Esophagus muscularis mucosa (tissue), 4 donors: ENCODE measurements around the gene PRELID1. TPM values are rescaled to one million over a fixed set of nuclear protein-coding genes. Genes with fewer than 3 reads are reported as not detected.
A peak's percentile ranks its signal among the peaks of the same experiment; 100 is the strongest.

Experiments
- DNase-seq: peaks from one replicate; pipeline ENCODE4 v3.0.0-alpha.2; 2017; ENCODE audit errors: extremely low spot score
- H3K27ac ChIP-seq, 4 donors: fragments of 200-600 bp; sonication (generic); replicated peaks in 1 of 4; 1 replicate in 3 of 4; 2 replicates in 1 of 4; pipeline ENCODE4 v1.5.1; 2016 to 2019; ENCODE audit warnings: mild to moderate bottlenecking in 1 of 4
- H3K27me3 ChIP-seq, 4 donors: fragments of 200-600 bp; sonication (generic); one replicate each; pipeline versions ENCODE4 v1.5.1 to v1.6.0; 2016 to 2019
- H3K36me3 ChIP-seq, 4 donors: fragments of 200-600 bp; sonication (generic); one replicate each; pipeline ENCODE4 v1.5.1; 2016 to 2019
- H3K4me1 ChIP-seq, 4 donors: fragments of 200-600 bp; sonication (generic); one replicate each; pipeline ENCODE4 v1.5.1; 2016 to 2019
- H3K4me3 ChIP-seq, 4 donors: fragments of 200-600 bp; sonication (generic); 1 replicate in 2 of 4; 2 replicates in 2 of 4; pipeline ENCODE4 v1.5.1; 2016 to 2019; ENCODE audit warnings: mild to moderate bottlenecking in 4 of 4, moderate library complexity in 1 of 4
- H3K9me3 ChIP-seq, 4 donors: fragments of 200-600 bp; sonication (generic); 1 replicate in 3 of 4; 2 replicates in 1 of 4; pipeline ENCODE4 v1.5.1; 2016 to 2019
- CTCF ChIP-seq, 3 experiments: fragments of 200-600 bp in 2 of 3; fragments of 450-650 bp in 1 of 3; sonication (generic) in 2 of 3; IDR thresholded peaks; one replicate each; pipeline ENCODE4 v1.5.1; 2017 to 2019; ENCODE audit warnings: antibody characterized with exemption in 3 of 3, mild to moderate bottlenecking in 2 of 3, moderate library complexity in 1 of 3
- EP300 ChIP-seq: sonication (generic); formaldehyde crosslinking; IDR thresholded peaks from one replicate; pipeline ENCODE4 v1.6.1; 2017; ENCODE audit warnings: antibody characterized with exemption
- POLR2A ChIP-seq: fragments of 450-650 bp; IDR thresholded peaks from one replicate; pipeline ENCODE4 v1.6.1; 2017; ENCODE audit warnings: antibody characterized with exemption, moderate library complexity, mild to moderate bottlenecking, low read depth
- POLR2AphosphoS5 ChIP-seq, 2 donors: sonication (generic); formaldehyde crosslinking; IDR thresholded peaks; one replicate each; pipeline ENCODE4 v1.6.1; 2017; ENCODE audit warnings: antibody characterized with exemption in 2 of 2
- WGBS: methylation state at CpG from one replicate; pipeline ENCODE4 v1.1.5; 2018; 5-methylcytosine and 5-hydroxymethylcytosine counted together
- intact Hi-C: fragments of 100-400 bp; cut with DNase I; formaldehyde crosslinking; loops from one replicate; pipeline ENCODE4 v1.15.1; 2023
- total RNA-seq, 4 donors: library from RNA; depleted of rRNA; stranded (reverse); fragments of >200 nt; gene quantifications; one replicate each; pipeline versions ENCODE4 v1.1.0 to v1.2.1, GENCODE V29; 2016

The PRELID1 gene
- total RNA-seq, 4 donors from 2014 or later: 80.6 to 93.6 (median 88.2) TPM

DNA sequence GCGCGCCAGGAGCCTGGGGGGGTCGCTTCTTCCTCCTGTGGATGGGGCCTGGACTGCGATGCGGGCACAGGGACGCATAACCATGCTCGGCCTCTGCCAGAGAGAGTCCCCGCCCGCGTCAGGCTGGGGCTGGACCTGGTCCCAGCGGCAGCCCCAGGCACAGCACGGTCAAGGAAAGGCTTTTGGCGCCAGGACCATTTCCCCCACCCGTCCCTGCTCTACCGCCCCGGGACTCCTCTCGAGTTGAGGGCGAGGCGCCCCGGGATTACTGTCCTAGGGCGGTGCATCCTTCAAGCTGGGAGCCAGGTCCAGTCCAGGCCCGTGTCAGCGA lies 7.8 kb downstream of the PRELID1 start:
- no peak for DNase-seq
- TF ChIP-seq POLR2A: no peak
- TF ChIP-seq POLR2AphosphoS5 (IDR thresholded peaks at IDR 0.05): no peak
- no peak for TF ChIP-seq EP300
- TF ChIP-seq CTCF (IDR thresholded peaks at IDR 0.05): no peak
- peaks cover 20 to 45% (median 26%) of the 10 kb centered on the region in 4 donors for H3K4me1 ChIP-seq
- peak overlapping the region in 1 of 4 donors; percentile 79 for H3K27ac ChIP-seq
- peaks cover 8 to 18% (median 15%) of the 10 kb centered on the region in 4 donors for H3K36me3 ChIP-seq
- WGBS: 0% methylated on average over 3 of the region's 23 CpGs
- intact Hi-C loops: loop anchor here (10.0 kb wide), 1 partner anchor 143 kb away; no protein-coding TSS in a partner anchor
- H3K9me3 ChIP-seq: no peaks in the 10 kb centered on the region
- no peaks in the 10 kb centered on the region for H3K27me3 ChIP-seq
- H3K4me3 ChIP-seq: peak overlapping the region; percentile 54 to 72 (median 61)

- 2% methylated on average over 24 of the region's 78 CpGs for WGBS
- peaks cover 4 to 12% (median 9%) of the 10 kb centered on the region in 4 donors for H3K36me3 ChIP-seq
- peak within 1 kb of the TSS in 3 of 4 donors; percentile 13 to 79 (median 60) for H3K27ac ChIP-seq
Observed at GRCh38 chr5:177311723-177312648, 8.4 kb downstream of the PRELID1 start, which contains the start of gene MXD3. Gene MXD3 (minus strand): TSS chr5:177311898. CDS start chr5:177311830, 68 bp downstream.

GRCh38 chr5:177312649-177313181 lies 9.1 kb downstream of the PRELID1 start:
- TF ChIP-seq EP300: no peak
- TF ChIP-seq CTCF (IDR thresholded peaks at IDR 0.05): no peak
- TF ChIP-seq POLR2AphosphoS5 (IDR thresholded peaks at IDR 0.05): no peak
- no peak for TF ChIP-seq POLR2A
- intact Hi-C loops: loop anchor here (10.0 kb wide), 1 partner anchor 142 kb away; no protein-coding TSS in a partner anchor
- no peak for DNase-seq
- H3K9me3 ChIP-seq: no peaks in the 10 kb centered on the region
- H3K27ac ChIP-seq: no peak overlapping the region
- peak overlapping the region; percentile 54 to 72 (median 61) for H3K4me3 ChIP-seq
- 1% methylated on average over 8 of the region's 19 CpGs for WGBS
- H3K36me3 ChIP-seq: peaks cover 0 to 8% (median 6%) of the 10 kb centered on the region in 4 donors
- H3K27me3 ChIP-seq: no peaks in the 10 kb centered on the region
- peaks cover 20 to 40% (median 26%) of the 10 kb centered on the region in 4 donors for H3K4me1 ChIP-seq

More at GRCh38 chr5:177311723-177312648, 8.4 kb downstream of the PRELID1 start, which contains the start of gene MXD3:
- TF ChIP-seq POLR2A: no peak
- peak in 1 of 2 donors; percentile 63 for TF ChIP-seq POLR2AphosphoS5 (IDR thresholded peaks at IDR 0.05)
- no peak for TF ChIP-seq CTCF (IDR thresholded peaks at IDR 0.05)
- TF ChIP-seq EP300: no peak
- DNase-seq: peak; percentile 99
- Histone ChIP-seq H3K4me1 (peaks cover 20 to 45% (median 26%) of the 10 kb centered on the region in 4 donors), H3K9me3 (no peaks in the 10 kb centered on the region), H3K27me3 (no peaks in the 10 kb centered on the region), H3K4me3 (peak within 1 kb of the TSS; percentile 54 to 72 (median 61))
- intact Hi-C loops: loop anchor here (10.0 kb wide), 1 partner anchor 143 kb away; no protein-coding TSS in a partner anchor

GRCh38 chr5:177313561-177314259 lies 10.1 kb downstream of the PRELID1 start:
- 95% methylated on average over 15 of the region's 15 CpGs for WGBS
- DNase-seq: no peak
- H3K4me1 ChIP-seq: peaks cover 20 to 41% (median 26%) of the 10 kb centered on the region in 4 donors
- H3K27ac ChIP-seq: no peak overlapping the region
- intact Hi-C loops: loop anchor here (10.0 kb wide), 1 partner anchor 141 kb away; no protein-coding TSS in a partner anchor
- no peak for TF ChIP-seq EP300
- TF ChIP-seq POLR2A: no peak
- no peak for TF ChIP-seq CTCF (IDR thresholded peaks at IDR 0.05)
- no peak for TF ChIP-seq POLR2AphosphoS5 (IDR thresholded peaks at IDR 0.05)
- H3K36me3 ChIP-seq: peaks cover 0 to 8% (median 2%) of the 10 kb centered on the region in 4 donors
- H3K4me3 ChIP-seq: no peak overlapping the region
- no peaks in the 10 kb centered on the region for H3K9me3 ChIP-seq
- H3K27me3 ChIP-seq: no peaks in the 10 kb centered on the region
